ENCODE data around the gene JPT1. TPM values are rescaled to one million over a fixed set of nuclear protein-coding genes. Genes with fewer than 3 reads are reported as not detected.

JPT1 gene
- total RNA-seq, 2 experiments from 2014 or later = 277 to 301 TPM

- no peaks in the 10 kb centered on the region for H3K27me3 Mint-ChIP-seq
- peaks cover 17% of the 10 kb centered on the region for H3K36me3 Mint-ChIP-seq
- H3K27ac Mint-ChIP-seq = no peak overlapping the region
- H3K4me3 Mint-ChIP-seq = no peak overlapping the region
- CTCF ChIA-PET = interaction anchor here (1.0 to 11.2 kb wide), 4 partner anchors 9 to 157 kb away, joined by 3 to 257 read pairs (median 122); partner anchors contain the start of genes NT5C and NUP85
- peaks cover 17% of the 10 kb centered on the region for H3K4me1 Mint-ChIP-seq
- no peak for DNase-seq
- ATAC-seq = no peak
- H3K9me3 Mint-ChIP-seq (ENCODE audit: low read depth) = no peaks in the 10 kb centered on the region
Measured at GRCh38 chr17:75118307-75118706, 36.0 kb downstream of the JPT1 start.

- Mint-ChIP-seq H3K9me3 (ENCODE audit: low read depth) (no peaks in the 10 kb centered on the region), H3K36me3 (peaks cover 25% of the 10 kb centered on the region), H3K4me3 (no peak overlapping the region), H3K27ac (no peak overlapping the region), H3K27me3 (no peaks in the 10 kb centered on the region), H3K4me1 (peaks cover 22% of the 10 kb centered on the region)
- DNase-seq = no peak
- no peak for ATAC-seq
- CTCF ChIA-PET = interaction anchor here (1.1 to 11.2 kb wide), 5 partner anchors 8 to 156 kb away, joined by 3 to 257 read pairs (median 217); partner anchors contain the start of genes NT5C and NUP85
Measured at GRCh38 chr17:75116737-75117136, 37.6 kb downstream of the JPT1 start.

- no peak for DNase-seq
- Mint-ChIP-seq H3K4me3 (no peak overlapping the region), H3K9me3 (ENCODE audit: low read depth) (no peaks in the 10 kb centered on the region), H3K27me3 (no peaks in the 10 kb centered on the region), H3K4me1 (peaks cover 29% of the 10 kb centered on the region), H3K27ac (no peak overlapping the region), H3K36me3 (peaks cover 26% of the 10 kb centered on the region)
- CTCF ChIA-PET = interaction anchor here (1.0 to 11.2 kb wide), 13 partner anchors 12 to 297 kb away, joined by 3 to 257 read pairs (median 14); partner anchors contain the start of genes NT5C and NUP85
- ATAC-seq = no peak
Measured at GRCh38 chr17:75115555-75115954, 38.8 kb downstream of the JPT1 start.

- no peak for ATAC-seq
- Mint-ChIP-seq H3K27me3 (no peaks in the 10 kb centered on the region), H3K9me3 (ENCODE audit: low read depth) (no peaks in the 10 kb centered on the region)
Measured at GRCh38 chr17:75114552-75115314, 39.6 kb downstream of the JPT1 start.

GRCh38 chr17:75113798-75114551 is 40.3 kb downstream of the JPT1 start:
- DNase-seq = peak; percentile 95
- H3K27me3 Mint-ChIP-seq = no peaks in the 10 kb centered on the region

More at GRCh38 chr17:75114552-75115314, 39.6 kb downstream of the JPT1 start:
- Mint-ChIP-seq H3K4me3 (peak overlapping the region; percentile 84), H3K36me3 (peaks cover 22% of the 10 kb centered on the region), H3K4me1 (peaks cover 32% of the 10 kb centered on the region), H3K27ac (peak overlapping the region; percentile 85)
- DNase-seq = no peak
- CTCF ChIA-PET = interaction anchor here (0.5 to 11.2 kb wide), 59 partner anchors 9 to 342 kb away, joined by 3 to 257 read pairs (median 6); partner anchors contain the start of genes ATP5PD, CDR2L, GGA3 and GRB2

GRCh38 chr17:75111777-75112335 is 42.5 kb downstream of the JPT1 start:
- Mint-ChIP-seq H3K36me3 (peaks cover 20% of the 10 kb centered on the region), H3K4me3 (peak overlapping the region; percentile 88), H3K27ac (peak overlapping the region; percentile 29), H3K27me3 (no peaks in the 10 kb centered on the region), H3K9me3 (ENCODE audit: low read depth) (no peaks in the 10 kb centered on the region), H3K4me1 (peaks cover 39% of the 10 kb centered on the region)
- CTCF ChIA-PET = interaction anchor here (0.8 to 11.2 kb wide), 9 partner anchors 16 to 561 kb away, joined by 3 to 257 read pairs (median 9); partner anchors contain the start of genes MIF4GD, NT5C and NUP85
- DNase-seq (no peak), ATAC-seq (no peak)

More at GRCh38 chr17:75113798-75114551, 40.3 kb downstream of the JPT1 start:
- Mint-ChIP-seq H3K27ac (peak overlapping the region; percentile 85), H3K4me1 (peaks cover 34% of the 10 kb centered on the region), H3K4me3 (peak overlapping the region; percentile 84), H3K9me3 (ENCODE audit: low read depth) (no peaks in the 10 kb centered on the region), H3K36me3 (peaks cover 20% of the 10 kb centered on the region)
- CTCF ChIA-PET = interaction anchor here (0.5 to 11.2 kb wide), 62 partner anchors 8 to 342 kb away, joined by 3 to 257 read pairs (median 5); partner anchors contain the start of genes ATP5PD, CDR2L, GGA3 and GRB2
- ATAC-seq = peak; percentile 78

GRCh38 chr17:75110234-75110937 is 43.9 kb downstream of the JPT1 start:
- H3K27me3 Mint-ChIP-seq = no peaks in the 10 kb centered on the region
- peaks cover 19% of the 10 kb centered on the region for H3K36me3 Mint-ChIP-seq
- H3K27ac Mint-ChIP-seq = peak overlapping the region; percentile 90
- peak overlapping the region; percentile 88 for H3K4me3 Mint-ChIP-seq
- peaks cover 42% of the 10 kb centered on the region for H3K4me1 Mint-ChIP-seq
- DNase-seq (peak; percentile 51), ATAC-seq (no peak)
- CTCF ChIA-PET = interaction anchor here (0.6 to 11.2 kb wide), 12 partner anchors 17 to 1489 kb away, joined by 3 to 257 read pairs (median 7); partner anchors contain the start of genes MIF4GD, MRPL58, NT5C and NUP85
- no peaks in the 10 kb centered on the region for H3K9me3 Mint-ChIP-seq (ENCODE audit: low read depth)

GRCh38 chr17:75109407-75110233 is 44.7 kb downstream of the JPT1 start, which contains the start of gene ARMC7:
Gene ARMC7 (plus strand): TSS chr17:75109969. CDS start chr17:75110289, 320 bp downstream.
- Mint-ChIP-seq H3K27ac (peak within 1 kb of the TSS; percentile 90), H3K9me3 (ENCODE audit: low read depth) (no peaks in the 10 kb centered on the region), H3K36me3 (peaks cover 16% of the 10 kb centered on the region), H3K4me3 (peak within 1 kb of the TSS; percentile 88), H3K4me1 (peaks cover 35% of the 10 kb centered on the region), H3K27me3 (no peaks in the 10 kb centered on the region)
- ATAC-seq = peak; percentile 88
- peak; percentile 93 for DNase-seq
- CTCF ChIA-PET = interaction anchor here (0.6 to 11.2 kb wide), 9 partner anchors 18 to 152 kb away, joined by 3 to 257 read pairs (median 7); partner anchors contain the start of genes MRPL58, NT5C and NUP85

GRCh38 chr17:75109046-75109406 is 45.3 kb downstream of the JPT1 start:
- Mint-ChIP-seq H3K9me3 (ENCODE audit: low read depth) (no peaks in the 10 kb centered on the region), H3K27me3 (no peaks in the 10 kb centered on the region), H3K27ac (peak overlapping the region; percentile 59), H3K4me3 (peak overlapping the region; percentile 88), H3K36me3 (peaks cover 12% of the 10 kb centered on the region), H3K4me1 (peaks cover 29% of the 10 kb centered on the region)
- peak; percentile 2 for ATAC-seq
- no peak for DNase-seq
- CTCF ChIA-PET = interaction anchor here (0.6 to 11.2 kb wide), 7 partner anchors 19 to 151 kb away, joined by 3 to 257 read pairs (median 18); partner anchors contain the start of genes NT5C and NUP85

- H3K27ac Mint-ChIP-seq = no peak overlapping the region
- DNase-seq (no peak), ATAC-seq (no peak)
- no peaks in the 10 kb centered on the region for H3K9me3 Mint-ChIP-seq (ENCODE audit: low read depth)
- CTCF ChIA-PET = interaction anchor here (0.6 to 1.0 kb wide), 5 partner anchors 8 to 151 kb away, joined by 3 to 4 read pairs (median 3); no protein-coding TSS in a partner anchor
- H3K4me1 Mint-ChIP-seq = peaks cover 25% of the 10 kb centered on the region
- H3K4me3 Mint-ChIP-seq = peak overlapping the region; percentile 88
- H3K36me3 Mint-ChIP-seq = peaks cover 11% of the 10 kb centered on the region
- H3K27me3 Mint-ChIP-seq = no peaks in the 10 kb centered on the region
Measured at GRCh38 chr17:75108193-75108592, 46.1 kb downstream of the JPT1 start.
